CD4-positive, alpha-beta T cell treated with Interleukin-4 for 4 hours (primary cell): ENCODE measurements around the gene ADD3.
"Not testable (repeated sequence)": the region's sequence is repeated elsewhere in the genome, so short reads cannot be mapped to it uniquely, and the experiment has no call there.

Experiments used
- DNase-seq: peaks from one replicate; pipeline ENCODE4 v3.0.0-alpha.2; 2020

Gene ADD3

GRCh38 chr10:110114668-110115067 lies 106.9 kb downstream of the ADD3 start:
- not testable (repeated sequence) for DNase-seq

- no peak for DNase-seq
Measured at GRCh38 chr10:110115784-110116520, 108.2 kb downstream of the ADD3 start.

- no peak for DNase-seq
Measured at GRCh38 chr10:110118891-110119621, 111.3 kb downstream of the ADD3 start.

- DNase-seq: no peak
Measured at GRCh38 chr10:110123594-110123993, 115.8 kb downstream of the ADD3 start.

- no peak for DNase-seq
Measured at GRCh38 chr10:110129490-110129889, 121.7 kb downstream of the ADD3 start.

GRCh38 chr10:110134917-110135316 lies 127.1 kb downstream of the ADD3 start:
- DNase-seq: no peak

- not testable (repeated sequence) for DNase-seq
Measured at GRCh38 chr10:110135836-110136235, 128.1 kb downstream of the ADD3 start.

- DNase-seq: peak; percentile 65
Measured at GRCh38 chr10:110137142-110137545, 129.4 kb downstream of the ADD3 start.

GRCh38 chr10:110138197-110138812 lies 130.5 kb downstream of the ADD3 start:
- peak; percentile 83 for DNase-seq

GRCh38 chr10:110141185-110141584 lies 133.4 kb downstream of the ADD3 start:
- DNase-seq: no peak

GRCh38 chr10:110141871-110142635 lies 134.3 kb downstream of the ADD3 start:
- no peak for DNase-seq

- DNase-seq: no peak
Measured at GRCh38 chr10:110142965-110143364, 135.2 kb downstream of the ADD3 start.

- DNase-seq: no peak
Measured at GRCh38 chr10:110144507-110144906, 136.7 kb downstream of the ADD3 start.

- peak; percentile 11 for DNase-seq
Measured at GRCh38 chr10:110147961-110148360, 140.2 kb downstream of the ADD3 start.

GRCh38 chr10:110149259-110149658 lies 141.5 kb downstream of the ADD3 start:
- DNase-seq: no peak

GRCh38 chr10:110150046-110150445 lies 142.3 kb downstream of the ADD3 start:
- DNase-seq: no peak

GRCh38 chr10:110150981-110151380 lies 143.2 kb downstream of the ADD3 start:
- no peak for DNase-seq

GRCh38 chr10:110151467-110151866 lies 143.7 kb downstream of the ADD3 start:
- no peak for DNase-seq

- no peak for DNase-seq
Measured at GRCh38 chr10:110151971-110152370, 144.2 kb downstream of the ADD3 start.

- DNase-seq: no peak
Measured at GRCh38 chr10:110153396-110153795, 145.6 kb downstream of the ADD3 start.

GRCh38 chr10:110156046-110156445 lies 148.3 kb downstream of the ADD3 start:
- no peak for DNase-seq

GRCh38 chr10:110158051-110159005 lies 150.5 kb downstream of the ADD3 start:
- no peak for DNase-seq
